Spleen (tissue), 13 donors: ENCODE measurements around the gene DUSP18. TPM values are rescaled to one million over a fixed set of nuclear protein-coding genes. Genes with fewer than 3 reads are reported as not detected.
"Not testable (repeated sequence)": the region's sequence is repeated elsewhere in the genome, so short reads cannot be mapped to it uniquely, and the experiment has no call there.

ENCODE experiments used
- DNase-seq: peaks from one replicate; pipeline ENCODE4 v3.0.0-alpha.2; 2020
- H3K27ac ChIP-seq, 8 donors: fragments of 200-600 bp; sonication (generic) in 7 of 8; 1 replicate in 4 of 8; 2 replicates in 4 of 8; pipeline versions ENCODE4 v1.5.0 to v1.8.0; 2016 to 2021; ENCODE audit warnings: inconsistent platforms in 4 of 8, mild to moderate bottlenecking in 4 of 8, moderate library complexity in 1 of 8
- H3K27me3 ChIP-seq, 7 donors: fragments of 200-600 bp; sonication (generic) in 6 of 7; replicated peaks in 1 of 7; 1 replicate in 4 of 7; 2 replicates in 3 of 7; pipeline versions ENCODE4 v1.5.0 to v1.8.0; 2016 to 2021; ENCODE audit warnings: inconsistent platforms in 3 of 7, mild to moderate bottlenecking in 1 of 7
- H3K36me3 ChIP-seq, 6 donors: fragments of 200-600 bp; sonication (generic) in 5 of 6; 1 replicate in 4 of 6; 2 replicates in 2 of 6; pipeline versions ENCODE4 v1.5.0 to v1.8.0; 2016 to 2021; ENCODE audit warnings: inconsistent platforms in 2 of 6
- H3K4me1 ChIP-seq, 6 donors: fragments of 200-600 bp; sonication (generic) in 5 of 6; 1 replicate in 3 of 6; 2 replicates in 3 of 6; pipeline versions ENCODE4 v1.5.0 to v1.8.0; 2016 to 2021; ENCODE audit warnings: inconsistent platforms in 3 of 6
- H3K4me3 ChIP-seq, 8 donors: fragments of 200-600 bp; sonication (generic) in 7 of 8; 1 replicate in 4 of 8; 2 replicates in 4 of 8; pipeline versions ENCODE4 v1.5.0 to v1.8.0; 2016 to 2021; ENCODE audit warnings: inconsistent platforms in 4 of 8, mild to moderate bottlenecking in 4 of 8, moderate library complexity in 2 of 8
- H3K9me3 ChIP-seq, 8 donors: fragments of 200-600 bp; sonication (generic) in 7 of 8; 1 replicate in 4 of 8; 2 replicates in 4 of 8; pipeline versions ENCODE4 v1.5.0 to v1.8.0; 2016 to 2021; ENCODE audit warnings: inconsistent platforms in 4 of 8
- CTCF ChIP-seq, 11 experiments: fragments of 200-600 bp in 7 of 11; fragments of 450-650 bp in 4 of 11; sonication (generic) in 4 of 11; IDR thresholded peaks in 8 of 11; conservative IDR thresholded peaks in 3 of 11; 1 replicate in 7 of 11; 2 replicates in 4 of 11; pipeline versions ENCODE4 v1.4.0 to v1.8.0; 2016 to 2021; ENCODE audit warnings: antibody characterized with exemption in 11 of 11, inconsistent platforms in 4 of 11, mild to moderate bottlenecking in 1 of 11
- POLR2A ChIP-seq, 3 donors: fragments of 450-650 bp; IDR thresholded peaks; one replicate each; pipeline ENCODE4 v1.5.1; 2017; ENCODE audit warnings: antibody characterized with exemption in 3 of 3, mild to moderate bottlenecking in 1 of 3
- POLR2AphosphoS5 ChIP-seq, 3 donors: sonication (generic); formaldehyde crosslinking; IDR thresholded peaks; one replicate each; pipeline ENCODE4 v1.5.1; 2017; ENCODE audit warnings: antibody characterized with exemption in 3 of 3
- WGBS, 5 donors: extraction: QIAGEN DNeasy Blood & Tissue Kit in 3 of 5; methylation state at CpG; one replicate each; pipeline versions ENCODE4 v1.1.5 to v1.1.7; 2013 to 2018; 5-methylcytosine and 5-hydroxymethylcytosine counted together
- intact Hi-C: fragments of 100-400 bp; cut with DNase I; formaldehyde crosslinking; loops from one replicate; pipeline ENCODE4 v1.15.0; 2023; ENCODE audit warnings: low total_unique reads
- long read RNA-seq, 2 donors: transcript quantifications; one replicate each; lab custom pipeline, GENCODE V29; 2026
- polyA plus RNA-seq, 3 donors: library from polyadenylated mRNA; stranded (reverse); fragments of 200-250 nt; gene quantifications; one replicate each; pipeline ENCODE4 v1.2.1, GENCODE V29; 2013
- total RNA-seq, 7 donors: library from RNA; depleted of rRNA in 3 of 7; stranded (reverse); fragments of >200 nt in 3 of 7; fragmentation: NEBNext Ultra II Directional in 4 of 7; extraction: Animal tissue kit (Norgen Biotek cat#: 25700) in 4 of 7; gene quantifications; one replicate each; pipeline versions ENCODE4 v1.1.0 to v1.2.1, GENCODE V29; 2016 to 2021
- donor health status: healthy with polysubstance abuse.
- donor health status: DM: no; HTN: no; CAD: no; lungs with moderate emphysema.
- donor health status: DM: no; HTN: no; CAD: no.
- donor health status: Bipolar disorder and iron deficiency.
- donor health status: healthy.
- donor health status: DM: no; HTN: no; CAD: no.
- donor health status: DM: yes; HTN: yes; CAD: no.

DUSP18 gene
- total RNA-seq = 10 to 100 TPM in 5 of 7 donors, 1 to 10 TPM in 2; 9.5 to 16.3 (median 12.4) TPM
- polyA plus RNA-seq = 1 to 10 TPM; 1.5 to 4.4 (median 2.3) TPM
- long read RNA-seq, donor 1, partial matches to known transcripts = 0 of 4 reads
- long read RNA-seq, donor 1, other reads (novel, unspliced or antisense) = 0 of 4 reads
- long read RNA-seq, donor 2, partial matches to known transcripts = 0 of 1 reads
- long read RNA-seq, donor 2, other reads (novel, unspliced or antisense) = 0 of 1 reads

DNA sequence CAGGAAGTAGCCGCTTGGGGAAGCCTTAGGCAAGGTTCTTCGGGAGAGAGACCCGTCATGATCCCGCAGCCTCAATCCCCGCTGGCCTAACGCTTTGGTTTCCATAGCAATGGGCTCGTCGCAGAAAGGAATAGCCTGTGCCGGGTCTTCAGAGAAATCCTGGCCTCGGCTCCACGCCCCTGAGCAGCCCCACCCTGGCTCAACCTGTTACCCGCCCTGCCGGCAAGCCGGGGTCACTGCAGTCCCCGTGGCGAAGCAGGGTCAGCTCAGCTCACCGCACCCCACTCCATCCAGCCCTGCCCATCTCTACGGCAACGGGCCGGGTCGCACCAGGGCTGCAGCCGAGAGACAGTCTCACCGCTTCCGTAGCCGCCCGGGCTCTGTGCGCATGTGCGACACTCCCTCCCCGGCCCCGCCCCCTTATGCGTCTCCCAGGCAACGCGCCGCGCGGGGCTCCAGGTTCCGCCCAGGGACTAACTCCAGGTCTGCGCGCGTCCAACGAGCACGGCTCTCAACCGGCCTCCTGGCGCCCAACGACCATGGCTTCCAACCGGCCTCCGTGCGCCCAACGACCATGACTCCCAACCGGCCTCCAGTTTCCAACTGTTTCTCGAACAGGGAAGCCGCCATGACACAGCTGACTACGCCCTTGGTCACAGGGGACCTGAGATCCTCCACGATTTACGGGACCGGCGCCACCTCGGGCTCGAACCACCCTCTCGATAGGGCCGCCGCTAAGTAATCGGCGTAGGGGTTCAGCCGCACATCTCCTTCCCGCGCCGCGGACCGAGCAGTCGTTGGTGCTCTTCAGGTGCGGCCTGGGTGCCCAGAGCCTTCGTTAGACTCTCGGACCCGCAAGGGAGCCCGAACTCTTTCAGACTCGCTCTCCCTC is at the start of gene DUSP18:
Gene DUSP18 (minus strand): TSS at position 382 of the 892 bp plus-strand sequence. CDS start 3,872 bp downstream, outside the sequence.
- TF ChIP-seq POLR2AphosphoS5 (IDR thresholded peaks at IDR 0.05) (peak; percentile 84 to 92 (median 91)), CTCF (IDR thresholded peaks at IDR 0.05 in 8 of 11, conservative IDR thresholded peaks at IDR 0.05 in 3 of 11) (peak in 8 of 11 experiments; percentile 16 to 61 (median 52)), POLR2A (IDR thresholded peaks at IDR 0.05) (no peak)
- peak within 1 kb of the TSS in 6 of 8 donors; percentile 11 to 82 (median 66) for H3K27ac ChIP-seq

DNA sequence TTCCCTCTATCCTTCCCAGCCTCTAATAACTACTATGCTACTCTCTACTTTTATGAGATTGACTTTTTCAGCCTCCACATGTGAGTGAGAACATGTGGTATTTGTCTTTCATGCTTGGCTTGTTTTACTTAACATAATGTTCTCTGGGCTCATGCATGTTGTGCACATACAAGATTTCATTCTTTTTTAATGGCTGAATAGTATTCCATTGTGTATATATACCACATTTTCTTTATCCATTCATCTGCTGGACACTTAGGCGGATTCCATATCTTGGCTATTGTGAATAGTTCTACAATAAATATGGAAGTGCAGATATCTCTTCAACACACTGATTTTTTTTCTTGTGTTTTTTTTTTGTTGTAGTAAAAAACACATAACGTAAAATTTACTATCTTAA is 46.4 kb upstream of the DUSP18 start:
- H3K4me3 ChIP-seq = no peak overlapping the region
- H3K27ac ChIP-seq = no peak overlapping the region
- peaks cover 0 to 8% (median 0%) of the 10 kb centered on the region in 6 donors for H3K4me1 ChIP-seq
- no peaks in the 10 kb centered on the region for H3K9me3 ChIP-seq
- no peaks in the 10 kb centered on the region for H3K27me3 ChIP-seq
- no peaks in the 10 kb centered on the region for H3K36me3 ChIP-seq
- DNase-seq = no peak
- intact Hi-C loops = no loop called here
- no peak for TF ChIP-seq CTCF (IDR thresholded peaks at IDR 0.05 in 8 of 11, conservative IDR thresholded peaks at IDR 0.05 in 3 of 11)
- no peak for TF ChIP-seq POLR2AphosphoS5 (IDR thresholded peaks at IDR 0.05)
- no peak for TF ChIP-seq POLR2A (IDR thresholded peaks at IDR 0.05)
- WGBS, 5 donors = 92 to 96% (median 94%) methylated on average over 2 of the region's 2 CpGs

More for the DNA sequence above, at the start of gene DUSP18:
- no peaks in the 10 kb centered on the region for H3K9me3 ChIP-seq
- H3K4me1 ChIP-seq = peaks cover 5 to 27% (median 22%) of the 10 kb centered on the region in 6 donors
- H3K4me3 ChIP-seq = peak within 1 kb of the TSS; percentile 67 to 86 (median 80)
- intact Hi-C loops = no loop called here
- DNase-seq = peak; percentile 98
- peaks cover 0 to 22% (median 13%) of the 10 kb centered on the region in 6 donors for H3K36me3 ChIP-seq
- 0 to 2% (median 1%) methylated on average over 24 to 77 of the region's 77 CpGs for WGBS, 5 donors
- H3K27me3 ChIP-seq = peaks cover 0 to 6% (median 0%) of the 10 kb centered on the region in 7 donors

- H3K4me1 ChIP-seq = no peaks in the 10 kb centered on the region
- intact Hi-C loops = no loop called here
- WGBS, 5 donors = 89 to 100% (median 96%) methylated on average over 1 of the region's 1 CpG
- no peaks in the 10 kb centered on the region for H3K36me3 ChIP-seq
- no peaks in the 10 kb centered on the region for H3K9me3 ChIP-seq
- DNase-seq = no peak
- H3K4me3 ChIP-seq = no peak overlapping the region
- TF ChIP-seq POLR2A (IDR thresholded peaks at IDR 0.05) = no peak
- TF ChIP-seq CTCF (IDR thresholded peaks at IDR 0.05 in 8 of 11, conservative IDR thresholded peaks at IDR 0.05 in 3 of 11) = no peak
- no peak for TF ChIP-seq POLR2AphosphoS5 (IDR thresholded peaks at IDR 0.05)
- H3K27ac ChIP-seq = no peak overlapping the region
- no peaks in the 10 kb centered on the region for H3K27me3 ChIP-seq
These were observed 44.4 kb upstream of the DUSP18 start for GRCh38 chr22:30712094-30712493.

DNA sequence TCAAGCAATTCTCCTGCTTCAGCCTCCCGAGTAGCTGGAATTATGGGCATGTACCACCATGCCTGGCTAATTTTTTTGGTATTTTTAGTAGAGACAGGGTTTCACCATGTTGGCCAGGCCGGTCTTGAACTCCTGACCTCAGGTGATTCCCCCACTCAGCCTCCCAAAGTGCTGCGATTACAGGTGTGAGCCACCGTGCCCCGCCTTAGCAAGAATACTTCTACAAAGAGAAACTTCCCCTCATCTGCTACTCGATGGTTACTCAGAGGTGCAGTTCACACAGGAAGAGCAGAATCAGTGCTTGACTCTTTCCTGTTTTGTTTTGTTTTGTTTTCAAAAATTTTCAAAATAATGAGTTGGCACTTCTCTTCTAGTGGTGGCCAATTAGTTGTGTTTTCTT is 42.3 kb upstream of the DUSP18 start:
- not testable (repeated sequence) for H3K27ac ChIP-seq
- peak; percentile 22 for DNase-seq
- WGBS, 5 donors = 65 to 80% (median 73%) methylated on average over 6 of the region's 6 CpGs

More for the DNA sequence above, 42.3 kb upstream of the DUSP18 start:
- intact Hi-C loops, H3K9me3 ChIP-seq, H3K4me3 ChIP-seq, H3K36me3 ChIP-seq, H3K27me3 ChIP-seq, H3K4me1 ChIP-seq: not testable (repeated sequence)
